ENCODE measurements around the gene KRTAP20-2.

KRTAP20-2 gene

GRCh38 chr21:30612132-30612531, 22.9 kb upstream of the KRTAP20-2 start:
- Mint-ChIP-seq H3K4me1 (no peaks in the 10 kb centered on the region), H3K4me3 (no peak overlapping the region), H3K36me3 (ENCODE audit: low read depth) (no peaks in the 10 kb centered on the region), H3K9me3 (peaks cover 3% of the 10 kb centered on the region), H3K27ac (no peak overlapping the region), H3K27me3 (ENCODE audit: low read depth) (no peaks in the 10 kb centered on the region)
- TF ChIP-seq CTCF (IDR thresholded peaks at IDR 0.05; ENCODE audit: unreplicated experiment in 3 of 3): no peak

GRCh38 chr21:30613836-30614235, 21.2 kb upstream of the KRTAP20-2 start, which contains the start of gene KRTAP6-1:
TSS of gene KRTAP6-1 (minus strand) at chr21:30613930. CDS start at chr21:30613904, 26 bp downstream.
- Mint-ChIP-seq H3K4me1 (no peaks in the 10 kb centered on the region), H3K36me3 (ENCODE audit: low read depth) (no peaks in the 10 kb centered on the region), H3K4me3 (no peak within 1 kb of the TSS), H3K27ac (no peak within 1 kb of the TSS), H3K27me3 (ENCODE audit: low read depth) (no peaks in the 10 kb centered on the region), H3K9me3 (peaks cover 3% of the 10 kb centered on the region)
- TF ChIP-seq CTCF (IDR thresholded peaks at IDR 0.05; ENCODE audit: unreplicated experiment in 3 of 3): no peak

- H3K4me1 Mint-ChIP-seq: no peaks in the 10 kb centered on the region
- no peaks in the 10 kb centered on the region for H3K36me3 Mint-ChIP-seq (ENCODE audit: low read depth)
- no peak overlapping the region for H3K4me3 Mint-ChIP-seq
- no peaks in the 10 kb centered on the region for H3K27me3 Mint-ChIP-seq (ENCODE audit: low read depth)
- H3K27ac Mint-ChIP-seq: no peak overlapping the region
- no peak for TF ChIP-seq CTCF (IDR thresholded peaks at IDR 0.05; ENCODE audit: unreplicated experiment in 3 of 3)
- peaks cover 3% of the 10 kb centered on the region for H3K9me3 Mint-ChIP-seq
Observed at GRCh38 chr21:30615199-30615598, 19.8 kb upstream of the KRTAP20-2 start.

- H3K4me3 Mint-ChIP-seq: no peak within 1 kb of the TSS
- no peak for TF ChIP-seq CTCF (IDR thresholded peaks at IDR 0.05; ENCODE audit: unreplicated experiment in 3 of 3)
- no peaks in the 10 kb centered on the region for H3K36me3 Mint-ChIP-seq (ENCODE audit: low read depth)
- no peak within 1 kb of the TSS for H3K27ac Mint-ChIP-seq
- no peaks in the 10 kb centered on the region for H3K27me3 Mint-ChIP-seq (ENCODE audit: low read depth)
- no peaks in the 10 kb centered on the region for H3K4me1 Mint-ChIP-seq
- peaks cover under 1% of the 10 kb centered on the region for H3K9me3 Mint-ChIP-seq
Observed at GRCh38 chr21:30616125-30616524, 18.9 kb upstream of the KRTAP20-2 start, which contains the start of gene KRTAP20-1. TSS of gene KRTAP20-1 (plus strand) at chr21:30616425. CDS start at chr21:30616455, 30 bp downstream.

GRCh38 chr21:30620080-30620479, 14.9 kb upstream of the KRTAP20-2 start:
- TF ChIP-seq CTCF (IDR thresholded peaks at IDR 0.05; ENCODE audit: unreplicated experiment in 3 of 3): no peak
- Mint-ChIP-seq H3K27ac (no peak overlapping the region), H3K4me3 (no peak overlapping the region), H3K9me3 (no peaks in the 10 kb centered on the region), H3K27me3 (ENCODE audit: low read depth) (no peaks in the 10 kb centered on the region), H3K4me1 (no peaks in the 10 kb centered on the region), H3K36me3 (ENCODE audit: low read depth) (no peaks in the 10 kb centered on the region)

- Mint-ChIP-seq H3K27ac (no peak within 1 kb of the TSS), H3K27me3 (ENCODE audit: low read depth) (no peaks in the 10 kb centered on the region), H3K4me1 (no peaks in the 10 kb centered on the region), H3K36me3 (ENCODE audit: low read depth) (no peaks in the 10 kb centered on the region), H3K9me3 (no peaks in the 10 kb centered on the region), H3K4me3 (no peak within 1 kb of the TSS)
- TF ChIP-seq CTCF (IDR thresholded peaks at IDR 0.05; ENCODE audit: unreplicated experiment in 3 of 3): no peak
Observed at GRCh38 chr21:30620522-30620921, 14.5 kb upstream of the KRTAP20-2 start, which contains the start of gene KRTAP20-4. TSS of gene KRTAP20-4 (plus strand) at chr21:30620627.

Measured in nephron (organoid).